GM18861 (cell line): ENCODE measurements around the gene ASCL1.

Source experiments
- ATAC-seq: cut with Tn5 transposase; IDR thresholded peaks from one replicate; pipeline ENCODE4 v1.9.1; 2021; ENCODE audit not compliant: unreplicated experiment

ASCL1 gene

DNA sequence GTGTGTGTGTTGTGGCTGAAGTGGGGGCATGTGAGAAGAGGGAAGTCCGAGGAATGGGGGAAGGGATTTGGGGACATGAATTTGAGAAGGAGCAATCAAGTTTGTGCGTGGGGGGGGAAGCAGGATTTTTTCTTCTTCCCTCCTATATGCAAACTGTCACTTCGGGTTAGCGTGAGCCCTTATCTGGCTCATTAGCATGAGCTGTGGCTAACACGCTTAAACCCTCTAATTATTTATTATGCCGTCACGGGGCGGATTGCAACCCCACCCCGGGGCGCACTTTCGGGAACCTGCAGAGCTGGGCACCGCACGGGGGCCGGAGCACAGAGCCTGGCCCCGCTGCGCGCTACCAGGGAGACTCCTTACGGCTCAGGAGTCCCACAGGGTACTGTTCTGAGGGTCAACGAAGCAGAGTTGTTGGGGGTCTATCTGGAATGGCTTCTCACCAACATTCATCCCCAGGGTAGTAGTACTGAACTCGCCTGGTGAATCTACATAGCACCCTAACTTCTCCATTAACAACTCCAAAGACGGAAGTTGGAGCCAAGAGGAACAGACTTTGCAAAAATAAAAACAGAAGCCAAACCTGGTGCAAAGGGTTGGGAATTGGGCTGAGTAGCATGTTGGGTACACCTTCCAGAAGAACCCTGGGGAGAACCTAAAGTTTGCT lies 6.4 kb upstream of the ASCL1 start:
- ATAC-seq: no peak

DNA sequence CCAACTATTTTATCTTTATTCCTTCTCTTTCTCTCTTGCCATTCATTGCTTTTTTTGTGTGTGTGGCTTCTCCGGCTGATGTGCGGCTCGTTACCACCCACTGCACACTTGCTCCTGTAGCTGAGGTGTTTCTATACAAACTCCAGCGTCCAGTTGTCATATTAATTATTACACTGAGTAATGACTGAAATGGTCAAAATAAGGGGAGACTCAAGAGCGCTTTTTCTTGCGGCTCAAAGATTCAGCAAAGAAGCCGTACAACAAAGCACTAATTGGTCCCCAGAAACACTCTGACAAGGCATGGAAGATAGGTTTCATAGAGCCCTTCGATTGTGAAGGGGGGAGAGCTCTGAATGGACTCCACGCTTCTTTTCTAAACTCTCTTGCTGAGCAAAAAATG lies 5.6 kb upstream of the ASCL1 start:
- ATAC-seq: no peak

DNA sequence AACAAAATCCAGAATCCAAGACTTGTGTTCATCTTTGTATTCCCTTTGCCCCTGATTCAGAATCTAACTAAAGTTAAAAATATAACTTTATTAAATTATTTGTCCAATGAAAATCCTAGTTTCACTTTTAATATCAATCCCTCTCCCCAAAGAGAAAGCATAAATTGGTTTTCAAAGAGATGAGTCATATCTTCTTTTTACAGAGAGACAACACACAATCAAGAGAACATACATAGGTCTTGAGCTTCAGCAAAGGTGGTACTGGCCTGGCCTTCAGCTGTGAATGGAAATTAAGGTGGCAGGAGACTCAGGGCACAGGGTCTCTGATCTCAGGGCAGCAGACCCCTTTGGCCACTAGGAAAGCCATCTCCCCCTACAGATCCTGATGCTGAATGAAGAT lies 4.3 kb upstream of the ASCL1 start:
- peak; percentile 32 for ATAC-seq

DNA sequence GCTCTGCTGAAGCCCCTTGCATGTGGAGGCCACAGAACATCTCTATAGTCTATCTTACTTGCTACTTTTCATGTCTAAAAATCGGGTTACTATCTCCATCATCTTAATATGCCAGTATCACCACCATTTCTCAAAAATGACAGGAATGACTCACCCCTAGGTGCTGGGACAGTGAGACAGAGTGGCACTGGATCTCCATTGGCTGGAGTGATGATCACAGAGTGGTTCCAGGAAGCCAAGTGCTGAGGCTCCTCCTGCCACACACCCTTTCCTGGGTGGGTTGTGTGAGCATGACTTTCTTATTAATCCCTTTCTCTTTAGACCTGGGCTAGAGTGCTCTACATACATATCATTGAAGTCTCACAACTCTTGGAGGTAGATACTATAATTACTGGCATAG lies 3.3 kb upstream of the ASCL1 start:
- ATAC-seq: no peak

DNA sequence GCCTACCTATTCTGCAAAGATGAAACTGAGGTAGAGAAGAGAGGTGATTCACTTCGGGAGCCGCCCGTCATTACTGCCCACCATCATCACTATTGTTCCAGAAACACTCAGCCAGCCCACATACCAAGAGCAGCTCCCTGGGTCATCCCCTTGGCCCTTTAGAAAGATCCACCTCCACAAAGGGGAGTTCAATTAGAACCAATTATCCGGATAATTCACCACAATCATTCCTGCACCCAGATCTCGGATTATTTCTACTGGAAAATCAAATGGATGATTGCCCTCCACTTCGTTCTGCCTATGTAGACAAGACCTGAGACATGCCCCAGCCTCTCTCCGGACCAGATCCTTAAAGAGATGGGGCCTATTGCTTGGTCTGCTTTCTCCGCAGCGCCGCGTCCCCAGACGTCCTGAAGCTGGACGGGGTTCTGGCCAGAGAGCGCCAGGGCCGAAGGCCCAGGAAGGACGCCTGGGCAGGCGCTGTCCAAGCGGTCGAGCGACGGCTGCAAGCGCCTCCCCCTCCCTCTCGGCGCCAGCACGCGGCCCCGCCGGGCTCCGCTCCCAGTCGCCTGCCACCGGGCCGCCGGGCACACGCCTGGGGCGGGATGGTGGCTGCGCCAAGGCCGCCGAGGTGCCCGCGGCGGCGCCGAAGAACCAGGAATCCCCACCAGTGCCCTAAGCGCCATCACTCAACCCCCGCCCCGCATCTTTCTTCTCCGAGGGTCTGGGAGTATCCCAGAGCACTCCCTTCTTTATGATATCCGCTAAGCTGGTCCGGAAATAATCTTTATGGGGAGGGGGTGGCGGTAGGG lies 1.3 kb upstream of the ASCL1 start:
- ATAC-seq: no peak

DNA sequence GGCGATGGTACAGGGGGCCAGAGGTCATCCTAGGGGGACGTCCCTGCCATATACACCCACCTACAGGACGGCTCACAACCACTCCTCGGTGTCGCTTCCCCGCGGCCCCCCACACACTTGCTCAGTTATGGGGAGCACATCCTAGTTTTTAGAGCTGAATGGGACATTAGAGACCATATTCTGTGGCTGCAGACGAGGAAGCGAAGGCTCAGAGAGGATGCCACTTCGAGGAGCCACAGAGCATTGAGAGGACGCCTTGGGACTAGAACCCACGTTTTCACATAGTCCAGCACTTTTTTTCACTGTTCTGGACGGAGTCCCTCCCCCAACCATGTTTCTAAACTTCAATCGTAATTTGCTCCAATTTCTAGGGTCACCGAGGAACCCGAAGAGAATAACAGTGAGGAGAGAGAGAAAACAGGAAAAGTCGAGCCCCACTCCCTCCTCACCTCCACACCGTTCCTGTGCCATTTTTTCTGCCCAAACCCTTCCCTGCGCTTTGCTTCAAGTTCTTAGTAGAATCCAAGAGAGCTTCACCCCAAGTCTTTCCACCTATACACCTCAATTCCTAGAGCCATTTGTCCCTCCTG lies 641 bp upstream of the ASCL1 start:
- no peak for ATAC-seq

DNA sequence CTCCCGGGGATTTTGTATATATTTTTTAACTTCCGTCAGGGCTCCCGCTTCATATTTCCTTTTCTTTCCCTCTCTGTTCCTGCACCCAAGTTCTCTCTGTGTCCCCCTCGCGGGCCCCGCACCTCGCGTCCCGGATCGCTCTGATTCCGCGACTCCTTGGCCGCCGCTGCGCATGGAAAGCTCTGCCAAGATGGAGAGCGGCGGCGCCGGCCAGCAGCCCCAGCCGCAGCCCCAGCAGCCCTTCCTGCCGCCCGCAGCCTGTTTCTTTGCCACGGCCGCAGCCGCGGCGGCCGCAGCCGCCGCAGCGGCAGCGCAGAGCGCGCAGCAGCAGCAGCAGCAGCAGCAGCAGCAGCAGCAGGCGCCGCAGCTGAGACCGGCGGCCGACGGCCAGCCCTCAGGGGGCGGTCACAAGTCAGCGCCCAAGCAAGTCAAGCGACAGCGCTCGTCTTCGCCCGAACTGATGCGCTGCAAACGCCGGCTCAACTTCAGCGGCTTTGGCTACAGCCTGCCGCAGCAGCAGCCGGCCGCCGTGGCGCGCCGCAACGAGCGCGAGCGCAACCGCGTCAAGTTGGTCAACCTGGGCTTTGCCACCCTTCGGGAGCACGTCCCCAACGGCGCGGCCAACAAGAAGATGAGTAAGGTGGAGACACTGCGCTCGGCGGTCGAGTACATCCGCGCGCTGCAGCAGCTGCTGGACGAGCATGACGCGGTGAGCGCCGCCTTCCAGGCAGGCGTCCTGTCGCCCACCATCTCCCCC lies 777 bp downstream of the ASCL1 start:
- peak; percentile 43 for ATAC-seq

DNA sequence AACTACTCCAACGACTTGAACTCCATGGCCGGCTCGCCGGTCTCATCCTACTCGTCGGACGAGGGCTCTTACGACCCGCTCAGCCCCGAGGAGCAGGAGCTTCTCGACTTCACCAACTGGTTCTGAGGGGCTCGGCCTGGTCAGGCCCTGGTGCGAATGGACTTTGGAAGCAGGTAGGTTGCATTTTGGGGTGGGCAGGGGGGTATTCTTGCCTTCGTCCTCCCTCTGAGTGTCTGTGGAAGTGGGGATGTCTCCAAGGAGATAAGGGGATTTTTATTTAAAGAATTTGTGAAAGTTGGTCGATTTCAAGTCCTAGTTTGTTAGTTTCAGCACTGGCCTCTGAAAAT lies 1.3 kb downstream of the ASCL1 start:
- ATAC-seq: no peak

DNA sequence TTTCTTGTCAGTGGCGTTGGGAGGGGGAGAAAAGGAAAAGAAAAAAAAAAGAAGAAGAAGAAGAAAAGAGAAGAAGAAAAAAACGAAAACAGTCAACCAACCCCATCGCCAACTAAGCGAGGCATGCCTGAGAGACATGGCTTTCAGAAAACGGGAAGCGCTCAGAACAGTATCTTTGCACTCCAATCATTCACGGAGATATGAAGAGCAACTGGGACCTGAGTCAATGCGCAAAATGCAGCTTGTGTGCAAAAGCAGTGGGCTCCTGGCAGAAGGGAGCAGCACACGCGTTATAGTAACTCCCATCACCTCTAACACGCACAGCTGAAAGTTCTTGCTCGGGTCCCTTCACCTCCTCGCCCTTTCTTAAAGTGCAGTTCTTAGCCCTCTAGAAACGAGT lies 1.9 kb downstream of the ASCL1 start:
- no peak for ATAC-seq

DNA sequence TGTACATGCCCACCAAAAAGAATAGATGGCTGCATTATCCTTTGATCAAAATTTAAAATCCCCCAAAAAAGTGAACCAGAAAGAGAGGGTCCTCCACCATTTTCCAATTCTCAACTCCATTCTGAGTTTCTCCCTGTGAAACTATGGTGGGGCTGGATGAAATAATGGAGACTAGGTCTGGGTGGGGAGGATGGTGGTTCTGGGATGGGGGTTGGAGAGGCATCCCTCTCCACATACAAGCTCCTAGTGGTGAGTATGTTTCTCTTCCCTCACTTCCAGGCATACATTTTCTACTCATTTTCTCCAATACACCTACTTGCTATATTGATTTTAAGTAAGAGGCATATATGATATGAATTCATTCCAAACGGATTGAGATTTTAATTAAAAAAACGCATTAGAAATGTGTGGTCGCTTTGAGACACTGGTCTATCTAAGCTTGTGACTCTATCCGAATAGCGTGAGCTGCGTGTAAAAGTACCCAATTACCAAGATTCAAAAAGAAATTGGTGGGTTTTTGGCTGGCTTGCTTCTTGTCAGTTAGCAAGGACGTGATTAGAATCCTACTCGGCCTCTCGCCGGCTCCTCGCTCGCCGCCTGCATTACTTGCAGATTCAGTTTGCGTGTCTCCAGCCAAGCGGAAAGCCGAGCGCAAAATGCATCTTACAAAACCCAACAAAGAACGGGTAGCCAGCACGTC lies 3.4 kb downstream of the ASCL1 start:
- no peak for ATAC-seq

DNA sequence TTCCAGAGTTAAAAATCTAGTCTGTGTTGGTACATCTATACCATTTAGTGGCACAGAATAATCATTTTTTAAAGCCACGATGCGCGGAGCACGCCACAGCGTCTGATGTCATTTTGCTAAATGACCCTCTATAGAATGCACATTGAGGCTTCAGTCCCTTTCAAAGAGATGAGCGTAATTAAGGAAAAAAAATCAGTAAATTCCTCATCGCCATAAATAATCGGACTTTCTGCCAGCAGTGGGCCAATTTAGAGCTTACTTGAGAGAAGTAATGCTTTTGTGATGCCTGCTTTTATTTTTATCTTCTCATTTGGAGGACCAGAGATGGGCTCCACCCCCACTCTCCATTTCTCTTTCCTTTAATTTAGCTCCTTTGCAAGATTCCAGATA lies 4.0 kb downstream of the ASCL1 start:
- ATAC-seq: no peak

DNA sequence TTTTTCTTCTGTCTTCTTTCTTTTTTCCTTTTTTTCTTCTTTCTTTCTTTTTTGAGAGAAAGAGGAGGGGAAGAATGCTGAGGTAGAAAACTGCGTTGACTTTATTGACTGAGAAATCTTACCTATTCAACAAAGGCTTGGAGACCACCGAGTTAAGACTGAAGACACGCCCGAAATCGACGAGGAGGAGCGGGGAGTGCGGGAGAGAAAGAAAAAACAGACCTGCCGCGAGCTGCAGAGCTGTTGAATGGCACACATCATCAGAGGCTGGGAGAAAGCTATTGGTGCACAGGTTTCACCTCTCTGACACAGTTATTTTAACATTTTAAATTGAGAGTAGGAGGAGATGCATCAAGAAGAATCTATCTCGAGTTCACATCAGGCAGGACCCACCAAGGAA lies 5.1 kb downstream of the ASCL1 start:
- no peak for ATAC-seq

DNA sequence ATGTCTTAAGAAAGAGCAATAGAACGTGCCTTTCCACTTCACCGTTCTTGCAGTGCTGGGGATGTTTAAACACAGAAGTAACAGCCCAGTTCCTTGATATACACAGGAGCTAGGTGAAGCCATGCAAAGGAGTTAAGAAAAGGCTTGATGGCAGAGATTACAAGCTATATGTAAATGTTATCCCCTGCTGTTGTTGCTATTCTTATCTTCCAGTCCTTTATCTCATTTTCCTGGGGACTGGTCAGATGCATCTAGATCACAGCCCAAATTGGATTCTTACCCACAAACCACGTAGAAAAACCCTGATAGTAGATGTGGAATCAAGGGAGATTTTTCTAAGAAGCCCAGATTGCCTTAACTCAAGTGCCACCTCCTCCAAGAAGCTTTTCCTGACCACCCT lies 5.5 kb downstream of the ASCL1 start:
- no peak for ATAC-seq

DNA sequence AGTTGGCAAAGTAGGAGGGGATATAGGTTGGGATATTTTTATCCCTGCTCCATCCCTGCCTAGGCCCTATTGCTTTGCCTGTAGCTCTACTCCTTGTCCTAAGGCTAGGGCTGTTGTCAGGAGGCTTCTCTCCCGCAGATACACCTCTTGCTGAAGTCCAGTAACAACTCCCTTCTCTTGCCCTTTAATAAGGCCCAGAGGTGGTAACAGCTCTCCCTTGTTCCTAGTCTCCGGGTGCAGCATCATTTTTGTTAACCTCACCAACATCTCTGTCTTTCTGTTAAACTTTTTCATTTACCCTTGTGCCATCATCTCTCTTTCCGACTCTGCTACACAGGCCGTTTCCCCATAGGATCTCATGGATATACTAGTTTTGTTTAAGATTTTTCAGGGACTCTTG lies 6.3 kb downstream of the ASCL1 start:
- ATAC-seq: no peak

DNA sequence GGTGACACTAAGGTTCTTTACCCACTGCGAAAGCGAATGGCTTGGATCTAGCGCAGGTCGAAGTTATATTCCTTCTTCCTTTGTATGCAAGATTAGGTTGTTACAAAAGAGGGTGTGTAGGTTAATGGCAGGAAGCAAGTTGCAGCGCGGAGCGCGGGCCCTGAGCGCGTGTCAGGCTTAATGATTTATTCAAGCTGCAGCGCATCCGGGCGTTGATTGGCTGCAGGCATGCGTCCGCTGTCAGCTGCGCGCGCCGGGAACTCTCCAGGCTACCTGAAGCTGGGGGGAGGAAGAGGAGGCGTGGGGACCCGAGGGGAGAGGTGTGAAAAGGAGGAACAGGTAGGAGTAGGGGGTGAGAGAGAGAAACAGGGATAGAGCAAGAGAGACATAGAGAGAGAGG lies 7.4 kb downstream of the ASCL1 start:
- peak; percentile 82 for ATAC-seq

DNA sequence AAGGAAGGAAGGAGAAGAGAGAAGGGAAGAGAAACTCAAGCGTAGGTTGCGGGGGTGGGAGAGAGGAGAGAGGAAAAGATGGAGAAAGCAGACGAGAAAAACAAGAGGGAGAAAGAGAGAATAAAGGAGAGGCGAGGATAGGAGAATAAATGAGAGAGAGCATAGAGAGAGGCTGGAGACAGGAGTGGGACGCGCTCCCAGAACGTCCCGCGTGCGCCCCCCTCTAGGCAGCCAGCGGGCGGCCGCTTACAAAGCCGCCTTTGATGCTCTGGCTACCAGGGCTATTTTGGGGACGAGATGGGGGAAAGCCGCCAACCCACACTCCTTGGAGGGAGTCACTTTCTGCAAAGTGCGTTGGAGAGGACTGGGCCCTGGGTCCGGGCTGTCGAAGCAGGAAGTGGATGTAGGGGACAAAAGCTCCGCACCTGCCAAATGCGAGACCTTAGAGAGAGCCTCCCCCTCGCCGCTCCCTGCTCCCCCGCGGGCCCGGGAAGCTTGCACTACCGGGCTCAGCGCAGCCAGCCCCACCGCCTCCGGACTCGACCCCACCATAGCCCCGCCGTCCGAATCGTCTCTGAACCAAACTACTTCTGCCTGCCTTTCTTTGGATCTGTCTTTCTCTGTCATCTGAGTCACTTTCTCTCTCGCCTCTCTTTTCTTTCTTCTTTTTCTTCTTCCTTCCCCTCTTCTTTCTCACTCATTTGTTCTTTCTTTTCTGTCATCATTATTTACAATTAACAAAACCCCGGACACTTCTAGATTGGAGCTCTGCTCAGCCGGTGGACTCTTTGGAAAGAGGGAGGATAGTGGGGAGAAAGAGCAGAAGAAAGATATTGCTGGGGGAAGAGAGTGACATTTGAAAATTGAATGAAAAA lies 8.0 kb downstream of the ASCL1 start:
- ATAC-seq: no peak

DNA sequence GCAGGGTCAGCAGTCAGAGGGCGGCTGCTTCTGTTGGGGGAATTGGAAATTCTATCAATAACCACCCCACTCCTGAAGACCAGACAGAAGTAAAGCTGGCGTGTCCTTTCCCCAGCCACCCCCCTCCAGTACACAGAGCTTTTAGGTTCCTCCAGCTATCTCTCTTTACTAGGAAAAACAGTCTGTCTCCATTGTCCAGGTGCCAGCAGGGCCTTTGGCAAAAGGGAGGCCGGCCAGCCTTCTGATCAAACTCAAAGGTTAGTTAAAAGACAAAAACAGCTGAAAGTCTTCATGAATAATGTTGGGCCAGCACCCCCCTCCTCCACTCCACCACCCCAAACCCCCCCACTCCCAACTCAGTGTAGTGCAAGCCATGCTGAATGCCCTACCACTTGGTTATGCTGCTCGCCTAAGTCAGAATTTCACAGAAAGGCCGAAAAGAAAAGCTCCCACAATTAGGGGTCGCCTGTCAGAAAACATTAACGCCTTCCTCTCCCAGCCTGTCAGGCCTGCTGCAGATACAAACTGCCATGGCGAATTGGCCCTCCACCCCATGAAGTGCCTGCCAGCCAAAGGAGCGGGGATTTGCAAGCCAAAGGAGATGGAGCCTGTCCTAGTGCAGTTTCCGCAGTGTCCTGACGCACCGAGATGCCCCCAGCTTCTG lies 8.9 kb downstream of the ASCL1 start:
- ATAC-seq: no peak

DNA sequence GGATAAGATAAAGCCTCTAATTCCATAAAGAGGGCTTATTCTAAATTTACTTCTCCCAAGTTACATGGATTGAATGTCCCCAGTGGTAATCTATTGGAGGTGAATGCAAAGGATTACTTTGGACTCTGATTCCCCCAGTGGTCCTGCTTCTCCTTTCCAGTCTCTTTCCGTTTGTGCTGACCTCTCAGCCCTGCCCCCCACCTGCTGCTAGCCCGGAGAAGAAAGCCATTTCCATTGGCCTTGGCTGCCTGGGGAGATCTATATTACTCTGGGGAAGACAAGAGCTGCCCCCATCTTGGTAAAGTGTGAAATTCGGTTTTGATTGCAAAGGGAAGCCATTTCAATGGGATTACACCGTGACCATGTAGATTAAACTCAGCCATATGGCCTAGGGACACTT lies 13.3 kb downstream of the ASCL1 start:
- no peak for ATAC-seq

DNA sequence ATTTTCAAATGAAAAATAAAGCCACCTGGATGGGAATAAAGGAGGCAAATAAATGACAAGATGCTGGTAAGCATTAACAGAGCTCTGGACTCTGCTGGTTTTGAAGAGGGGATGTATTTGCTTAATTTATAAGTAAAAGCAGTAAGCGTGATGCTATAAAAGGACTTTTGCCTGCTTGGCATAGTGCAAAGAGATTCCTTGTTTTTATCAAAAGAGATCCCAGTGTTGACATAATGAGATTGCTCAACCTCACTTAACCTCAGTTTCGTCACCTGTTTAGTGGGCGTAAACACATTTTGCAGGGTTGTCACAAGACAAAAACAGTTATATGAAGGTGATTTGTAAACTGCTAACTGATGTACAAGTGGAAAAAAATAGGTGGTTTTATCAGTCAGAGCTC lies 13.8 kb downstream of the ASCL1 start:
- ATAC-seq: no peak

DNA sequence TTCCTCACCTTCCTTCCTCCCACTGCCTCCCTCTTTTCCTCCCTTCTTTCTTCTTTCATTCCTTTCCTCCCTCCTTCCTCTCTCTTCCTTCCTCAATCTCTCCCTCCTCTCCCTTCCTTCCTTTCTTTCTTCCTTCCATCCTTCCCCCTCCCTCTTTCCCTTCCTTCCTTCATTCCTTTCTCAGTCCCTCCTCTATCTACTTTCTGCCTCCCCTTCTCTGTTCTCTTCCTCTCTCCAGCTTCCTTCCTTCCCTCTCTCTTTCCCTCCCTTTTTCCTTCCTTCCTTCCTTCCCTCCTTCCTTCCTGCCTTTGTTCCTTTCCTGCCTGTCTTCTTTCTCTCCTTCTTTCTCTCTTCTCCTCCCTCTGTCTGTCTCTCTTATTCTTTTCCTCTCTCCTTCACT lies 16.1 kb downstream of the ASCL1 start:
- no peak for ATAC-seq
